ENCODE results near the gene NKX2-1. TPM values are rescaled to one million over a fixed set of nuclear protein-coding genes. Genes with fewer than 3 reads are reported as not detected.

NKX2-1 gene
- polyA plus RNA-seq, 1 donor from 2014 or later = 1.5 TPM

DNA sequence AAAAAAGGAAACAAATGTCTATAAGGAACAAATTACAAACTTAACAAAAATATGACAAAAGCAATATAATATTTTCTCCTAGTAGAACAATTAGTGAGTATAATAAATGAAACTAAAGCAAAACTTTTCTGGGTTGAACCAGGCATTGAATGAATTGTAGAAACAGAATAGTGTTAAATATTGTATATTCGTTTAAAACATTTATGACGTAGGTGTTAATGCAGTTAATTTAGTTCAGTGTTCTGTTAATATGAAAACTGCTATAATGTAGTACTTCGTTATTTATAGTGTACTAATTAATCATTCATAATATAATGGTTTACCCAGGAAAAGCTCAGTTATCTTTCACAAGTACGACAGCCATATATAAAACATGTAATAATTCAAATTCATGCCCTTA, 23.7 kb downstream of the NKX2-1 start:
- H3K9me3 ChIP-seq (ENCODE audit: low read length) = no peaks in the 10 kb centered on the region

DNA sequence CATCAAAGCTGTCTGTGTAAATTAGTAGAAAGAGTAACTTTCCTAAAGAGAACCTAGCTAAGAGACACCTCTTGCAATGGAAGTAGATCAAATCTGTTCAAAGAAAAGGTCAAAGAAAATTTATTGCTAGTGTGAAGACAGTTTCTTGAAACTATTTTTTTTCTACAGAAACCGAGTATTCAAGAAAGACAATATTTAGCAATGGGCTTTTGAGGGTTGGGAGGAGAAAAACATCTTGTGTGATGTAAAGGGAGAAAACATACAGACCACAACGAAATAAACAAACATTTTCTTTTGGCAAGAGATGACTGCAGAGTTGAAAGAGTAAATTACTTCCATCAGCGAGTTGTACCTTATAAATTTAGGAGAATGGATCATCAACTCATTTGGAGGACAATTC, 24.4 kb downstream of the NKX2-1 start:
- Histone ChIP-seq H3K36me3 (ENCODE audit: insufficient read depth, low read length) (no peaks in the 10 kb centered on the region), H3K79me2 (replicated peaks; ENCODE audit: insufficient read depth, low read length) (no peaks in the 10 kb centered on the region), H3K9me2 (ENCODE audit: insufficient read depth, low read length) (no peaks in the 10 kb centered on the region), H4K20me1 (ENCODE audit: insufficient read depth) (no peaks in the 10 kb centered on the region), H3K9me3 (ENCODE audit: low read length) (no peaks in the 10 kb centered on the region), H3F3A (ENCODE audit: insufficient read depth, low read length, poor library complexity, severe bottlenecking) (no peaks in the 10 kb centered on the region), H3K27me3 (ENCODE audit: insufficient read depth, low read depth, low read length) (peaks cover 100% of the 10 kb centered on the region), H3K9ac (ENCODE audit: low read length) (no peak overlapping the region), H3K4me3 (ENCODE audit: low read length) (no peak overlapping the region), H3K4me2 (ENCODE audit: low read length) (no peak overlapping the region), H2AFZ (ENCODE audit: low read depth, low read length) (no peak overlapping the region), H3K27ac (ENCODE audit: low read length) (no peak overlapping the region)
- TF ChIP-seq SMC3 (conservative IDR thresholded peaks at IDR 0.05; ENCODE audit: poor library complexity) = no peak
- TF ChIP-seq MXI1 (conservative IDR thresholded peaks at IDR 0.05; ENCODE audit: poor library complexity, severe bottlenecking) = no peak
- no peak for TF ChIP-seq RAD21 (conservative IDR thresholded peaks at IDR 0.05)
- TF ChIP-seq CTCF (IDR thresholded peaks at IDR 0.05; ENCODE audit: poor library complexity, severe bottlenecking) = no peak
- no peak for TF ChIP-seq EP300 (conservative IDR thresholded peaks at IDR 0.05; ENCODE audit: poor library complexity, severe bottlenecking)
- no peak for TF ChIP-seq POLR2AphosphoS5 (IDR thresholded peaks at IDR 0.05)
- no peak for TF ChIP-seq EZH2 (IDR thresholded peaks at IDR 0.05; ENCODE audit: borderline replicate concordance, insufficient read depth, low read length, poor library complexity, severe bottlenecking)
- TF ChIP-seq TAF1 (IDR thresholded peaks at IDR 0.05; ENCODE audit: low read depth) = no peak
- TF ChIP-seq, protein P1, sequence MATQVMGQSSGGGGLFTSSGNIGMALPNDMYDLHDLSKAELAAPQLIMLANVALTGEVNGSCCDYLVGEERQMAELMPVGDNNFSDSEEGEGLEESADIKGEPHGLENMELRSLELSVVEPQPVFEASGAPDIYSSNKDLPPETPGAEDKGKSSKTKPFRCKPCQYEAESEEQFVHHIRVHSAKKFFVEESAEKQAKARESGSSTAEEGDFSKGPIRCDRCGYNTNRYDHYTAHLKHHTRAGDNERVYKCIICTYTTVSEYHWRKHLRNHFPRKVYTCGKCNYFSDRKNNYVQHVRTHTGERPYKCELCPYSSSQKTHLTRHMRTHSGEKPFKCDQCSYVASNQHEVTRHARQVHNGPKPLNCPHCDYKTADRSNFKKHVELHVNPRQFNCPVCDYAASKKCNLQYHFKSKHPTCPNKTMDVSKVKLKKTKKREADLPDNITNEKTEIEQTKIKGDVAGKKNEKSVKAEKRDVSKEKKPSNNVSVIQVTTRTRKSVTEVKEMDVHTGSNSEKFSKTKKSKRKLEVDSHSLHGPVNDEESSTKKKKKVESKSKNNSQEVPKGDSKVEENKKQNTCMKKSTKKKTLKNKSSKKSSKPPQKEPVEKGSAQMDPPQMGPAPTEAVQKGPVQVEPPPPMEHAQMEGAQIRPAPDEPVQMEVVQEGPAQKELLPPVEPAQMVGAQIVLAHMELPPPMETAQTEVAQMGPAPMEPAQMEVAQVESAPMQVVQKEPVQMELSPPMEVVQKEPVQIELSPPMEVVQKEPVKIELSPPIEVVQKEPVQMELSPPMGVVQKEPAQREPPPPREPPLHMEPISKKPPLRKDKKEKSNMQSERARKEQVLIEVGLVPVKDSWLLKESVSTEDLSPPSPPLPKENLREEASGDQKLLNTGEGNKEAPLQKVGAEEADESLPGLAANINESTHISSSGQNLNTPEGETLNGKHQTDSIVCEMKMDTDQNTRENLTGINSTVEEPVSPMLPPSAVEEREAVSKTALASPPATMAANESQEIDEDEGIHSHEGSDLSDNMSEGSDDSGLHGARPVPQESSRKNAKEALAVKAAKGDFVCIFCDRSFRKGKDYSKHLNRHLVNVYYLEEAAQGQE (IDR thresholded peaks at IDR 0.05; ENCODE audit: borderline replicate concordance) = no peak

More for the DNA sequence above, 23.7 kb downstream of the NKX2-1 start:
- H4K20me1 ChIP-seq (ENCODE audit: insufficient read depth) = no peaks in the 10 kb centered on the region
- no peak overlapping the region for H2AFZ ChIP-seq (ENCODE audit: low read depth, low read length)
- H3K4me2 ChIP-seq (ENCODE audit: low read length) = no peak overlapping the region
- no peaks in the 10 kb centered on the region for H3K36me3 ChIP-seq (ENCODE audit: insufficient read depth, low read length)
- TF ChIP-seq SMC3 (conservative IDR thresholded peaks at IDR 0.05; ENCODE audit: poor library complexity) = no peak
- no peak overlapping the region for H3K4me3 ChIP-seq (ENCODE audit: low read length)
- no peaks in the 10 kb centered on the region for H3K9me2 ChIP-seq (ENCODE audit: insufficient read depth, low read length)
- H3K27ac ChIP-seq (ENCODE audit: low read length) = no peak overlapping the region
- H3F3A ChIP-seq (ENCODE audit: insufficient read depth, low read length, poor library complexity, severe bottlenecking) = no peaks in the 10 kb centered on the region
- H3K9ac ChIP-seq (ENCODE audit: low read length) = no peak overlapping the region
- no peaks in the 10 kb centered on the region for H3K79me2 ChIP-seq (replicated peaks; ENCODE audit: insufficient read depth, low read length)
- peaks cover 100% of the 10 kb centered on the region for H3K27me3 ChIP-seq (ENCODE audit: insufficient read depth, low read depth, low read length)

DNA sequence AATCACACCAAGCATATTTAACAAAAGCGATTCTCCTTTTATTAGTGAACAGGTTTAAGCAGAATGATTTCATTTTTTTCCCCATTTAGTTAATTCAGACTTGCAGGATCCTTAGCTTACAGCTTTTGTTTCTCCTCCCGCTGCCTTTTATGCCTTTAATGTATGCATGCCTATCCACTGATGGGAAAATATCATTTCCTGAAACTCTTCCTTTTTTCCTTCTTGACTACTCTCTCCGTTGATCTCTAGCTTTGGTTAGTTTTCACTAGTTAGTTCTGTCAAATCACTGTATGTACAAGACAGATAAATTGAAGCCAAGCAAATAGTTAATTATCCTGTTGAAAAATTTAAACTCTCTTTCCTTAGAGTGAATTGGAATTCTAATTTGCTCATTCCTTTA, 26.3 kb downstream of the NKX2-1 start:
- H3K27me3 ChIP-seq (ENCODE audit: insufficient read depth, low read depth, low read length) = peaks cover 99% of the 10 kb centered on the region
- no peak overlapping the region for H3K9ac ChIP-seq (ENCODE audit: low read length)
- no peaks in the 10 kb centered on the region for H3K9me3 ChIP-seq (ENCODE audit: low read length)
- H3K27ac ChIP-seq (ENCODE audit: low read length) = no peak overlapping the region
- no peaks in the 10 kb centered on the region for H3K79me2 ChIP-seq (replicated peaks; ENCODE audit: insufficient read depth, low read length)
- no peak overlapping the region for H3K4me2 ChIP-seq (ENCODE audit: low read length)
- H4K20me1 ChIP-seq (ENCODE audit: insufficient read depth) = no peaks in the 10 kb centered on the region
- no peak overlapping the region for H2AFZ ChIP-seq (ENCODE audit: low read depth, low read length)
- H3K4me3 ChIP-seq (ENCODE audit: low read length) = no peak overlapping the region
- H3F3A ChIP-seq (ENCODE audit: insufficient read depth, low read length, poor library complexity, severe bottlenecking) = no peaks in the 10 kb centered on the region
- H3K36me3 ChIP-seq (ENCODE audit: insufficient read depth, low read length) = no peaks in the 10 kb centered on the region
- no peaks in the 10 kb centered on the region for H3K9me2 ChIP-seq (ENCODE audit: insufficient read depth, low read length)
- no peak for TF ChIP-seq CTCF (IDR thresholded peaks at IDR 0.05; ENCODE audit: poor library complexity, severe bottlenecking)
- no peak for TF ChIP-seq RAD21 (conservative IDR thresholded peaks at IDR 0.05)
